HEK293T (cell line): ENCODE data around the gene BPIFA2.

Source experiments
- BHLHE40 ChIP-seq: fragments of 450-650 bp; IDR thresholded peaks from 2 replicates; pipeline ENCODE4 v1.6.1; 2016; ENCODE audit warnings: mild to moderate bottlenecking, moderate library complexity, borderline replicate concordance
- ELF4 ChIP-seq: fragments of 450-650 bp; IDR thresholded peaks from 2 replicates; pipeline ENCODE4 v1.6.1; 2017; ENCODE audit warnings: antibody characterized with exemption
- FOXA1 ChIP-seq: fragments of 450-650 bp; IDR thresholded peaks from 2 replicates; pipeline ENCODE4 v1.6.1; 2016; ENCODE audit warnings: mild to moderate bottlenecking
- FOXM1 ChIP-seq: fragments of 450-650 bp; IDR thresholded peaks from 2 replicates; pipeline ENCODE4 v1.6.1; 2017; ENCODE audit warnings: mild to moderate bottlenecking, borderline replicate concordance
- HDGF ChIP-seq: fragments of 450-650 bp; IDR thresholded peaks from 2 replicates; pipeline ENCODE4 v1.6.1; 2017; ENCODE audit warnings: antibody characterized with exemption, borderline replicate concordance
- L3MBTL2 ChIP-seq: fragments of 450-650 bp; conservative IDR thresholded peaks from 2 replicates; pipeline ENCODE4 v1.6.1; 2016; ENCODE audit warnings: mild to moderate bottlenecking
- NFRKB ChIP-seq: fragments of 450-650 bp; IDR thresholded peaks from 2 replicates; pipeline ENCODE4 v1.6.1; 2016; ENCODE audit warnings: mild to moderate bottlenecking, moderate library complexity
- SUZ12 ChIP-seq: fragments of 450-650 bp; IDR thresholded peaks from 2 replicates; pipeline ENCODE4 v1.6.1; 2016; ENCODE audit warnings: mild to moderate bottlenecking
- TARDBP ChIP-seq: fragments of 450-650 bp; IDR thresholded peaks from 2 replicates; pipeline ENCODE4 v1.6.1; 2016

DNA sequence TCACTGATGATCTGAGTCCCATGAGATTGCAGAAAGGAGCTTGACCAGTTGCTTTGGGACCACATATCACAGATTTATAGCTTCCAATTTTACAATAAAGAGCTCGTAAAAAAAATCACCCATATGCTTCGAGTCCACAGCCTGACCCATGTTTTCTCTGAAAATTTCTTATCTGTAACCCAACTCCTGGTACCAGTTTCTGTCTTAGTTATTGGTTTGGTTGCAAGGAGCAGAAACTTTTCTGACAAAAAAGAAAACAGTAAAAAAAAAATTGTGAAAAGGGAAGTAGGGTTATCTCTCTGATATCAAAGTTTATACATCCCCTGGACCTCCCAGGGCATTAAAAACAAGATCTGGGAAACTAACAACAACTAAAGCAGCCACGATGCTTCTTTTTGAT, 30.8 kb upstream of the BPIFA2 start:
- TF ChIP-seq ELF4 (no peak), BHLHE40 (no peak), TARDBP (no peak), L3MBTL2 (no peak), FOXM1 (no peak), SUZ12 (no peak), HDGF (no peak), FOXA1 (no peak), NFRKB (no peak)
